HEK293 (cell line): ENCODE measurements around the gene TLCD3A.

Experiments
- EGR2 ChIP-seq: fragments of 450-650 bp; formaldehyde crosslinking; IDR thresholded peaks from 2 replicates; pipeline ENCODE4 v1.5.1; 2016; ENCODE audit warnings: low read depth, missing biosample characterization, missing genetic modification characterization
- HOXA7 ChIP-seq: sonication (generic); formaldehyde crosslinking; IDR thresholded peaks from 2 replicates; pipeline ENCODE4 v1.8.1; 2022; ENCODE audit warnings: missing genetic modification reagents, borderline replicate concordance
- PRDM6 ChIP-seq: fragments of 450-650 bp; formaldehyde crosslinking; IDR thresholded peaks from 2 replicates; pipeline ENCODE4 v1.5.1; 2017; ENCODE audit warnings: missing biosample characterization, missing genetic modification characterization
- REPIN1 ChIP-seq: fragments of 450-650 bp; formaldehyde crosslinking; IDR thresholded peaks from 2 replicates; pipeline ENCODE4 v1.5.1; 2017; ENCODE audit warnings: missing biosample characterization, missing genetic modification characterization, low read depth
- REST ChIP-seq: fragments of 450-650 bp; formaldehyde crosslinking; IDR thresholded peaks from 2 replicates; pipeline ENCODE4 v1.5.1; 2016; ENCODE audit warnings: missing biosample characterization, missing genetic modification characterization
- SCRT1 ChIP-seq: fragments of 450-650 bp; formaldehyde crosslinking; IDR thresholded peaks from 2 replicates; pipeline ENCODE4 v1.5.1; 2016; ENCODE audit warnings: missing biosample characterization, missing genetic modification characterization, borderline replicate concordance
- SCRT2 ChIP-seq: fragments of 450-650 bp; formaldehyde crosslinking; IDR thresholded peaks from 2 replicates; pipeline ENCODE4 v1.5.1; 2016; ENCODE audit warnings: missing biosample characterization, missing genetic modification characterization
- SP3 ChIP-seq: fragments of 450-650 bp; formaldehyde crosslinking; IDR thresholded peaks from 2 replicates; pipeline ENCODE4 v1.5.1; 2016; ENCODE audit warnings: missing biosample characterization, missing genetic modification characterization
- TSHZ1 ChIP-seq: fragments of 450-650 bp; formaldehyde crosslinking; IDR thresholded peaks from 2 replicates; pipeline ENCODE4 v1.5.1; 2016; ENCODE audit warnings: missing biosample characterization, missing genetic modification characterization, borderline replicate concordance
- ZBTB1 ChIP-seq: fragments of 450-650 bp; formaldehyde crosslinking; IDR thresholded peaks from 2 replicates; pipeline ENCODE4 v1.5.1; 2016; ENCODE audit warnings: missing biosample characterization, missing genetic modification characterization
- ZBTB21 ChIP-seq: fragments of 450-650 bp; formaldehyde crosslinking; IDR thresholded peaks from 2 replicates; pipeline ENCODE4 v1.5.1; 2017; ENCODE audit warnings: missing biosample characterization, missing genetic modification characterization
- ZBTB7A ChIP-seq: fragments of 450-650 bp; formaldehyde crosslinking; IDR thresholded peaks from 2 replicates; pipeline ENCODE4 v1.5.1; 2016; ENCODE audit warnings: low read depth, missing biosample characterization, missing genetic modification characterization
- ZNF138 ChIP-seq: fragments of 450-650 bp; formaldehyde crosslinking; IDR thresholded peaks from 2 replicates; pipeline ENCODE4 v1.5.1; 2016; ENCODE audit warnings: missing biosample characterization, missing genetic modification characterization, borderline replicate concordance
- ZNF184 ChIP-seq: fragments of 450-650 bp; IDR thresholded peaks from 2 replicates; pipeline ENCODE4 v1.5.1; 2018; ENCODE audit warnings: missing biosample characterization, mild to moderate bottlenecking, missing genetic modification characterization
- ZNF248 ChIP-seq: fragments of 450-650 bp; formaldehyde crosslinking; IDR thresholded peaks from 2 replicates; pipeline ENCODE4 v1.5.1; 2017; ENCODE audit warnings: missing biosample characterization, missing genetic modification characterization
- ZNF274 ChIP-seq, 2 experiments: fragments of 200-500 bp in 1 of 2; fragments of 450-650 bp in 1 of 2; sonication (Bioruptor generic) in 1 of 2; formaldehyde crosslinking in 1 of 2; IDR thresholded peaks; 2 replicates each; pipeline versions ENCODE4 v1.5.1 to v1.6.1; 2014 to 2016; ENCODE audit warnings: borderline replicate concordance in 1 of 2, inconsistent platforms in 1 of 2, low read length in 1 of 2, missing biosample characterization in 1 of 2, missing genetic modification characterization in 1 of 2
- ZNF391 ChIP-seq: fragments of 450-650 bp; formaldehyde crosslinking; IDR thresholded peaks from 2 replicates; pipeline ENCODE4 v1.5.1; 2016; ENCODE audit warnings: low read depth, missing biosample characterization, missing genetic modification characterization, borderline replicate concordance
- ZNF423 ChIP-seq: fragments of 450-650 bp; formaldehyde crosslinking; IDR thresholded peaks from 2 replicates; pipeline ENCODE4 v1.5.1; 2016; ENCODE audit warnings: missing biosample characterization, missing genetic modification characterization
- ZNF548 ChIP-seq: fragments of 450-650 bp; formaldehyde crosslinking; IDR thresholded peaks from 2 replicates; pipeline ENCODE4 v1.5.1; 2016; ENCODE audit warnings: missing biosample characterization, missing genetic modification characterization
- ZNF621 ChIP-seq: fragments of 450-650 bp; formaldehyde crosslinking; IDR thresholded peaks from 2 replicates; pipeline ENCODE4 v1.5.1; 2017; ENCODE audit warnings: missing biosample characterization, missing genetic modification characterization
- ZNF707 ChIP-seq: fragments of 450-650 bp; formaldehyde crosslinking; IDR thresholded peaks from 2 replicates; pipeline ENCODE4 v1.5.1; 2016; ENCODE audit warnings: missing biosample characterization, missing genetic modification characterization
- ZNF777 ChIP-seq: fragments of 450-650 bp; formaldehyde crosslinking; IDR thresholded peaks from 2 replicates; pipeline ENCODE4 v1.5.1; 2017; ENCODE audit warnings: missing biosample characterization, missing genetic modification characterization, borderline replicate concordance
- ZNF843 ChIP-seq: fragments of 450-650 bp; formaldehyde crosslinking; IDR thresholded peaks from 2 replicates; pipeline ENCODE4 v1.5.1; 2016; ENCODE audit warnings: missing biosample characterization, missing genetic modification characterization
- TF ChIP-seq, protein P1 (sequence below): fragments of 450-650 bp; formaldehyde crosslinking; optimal IDR thresholded peaks from 2 replicates; pipeline ENCODE3; 2016; ENCODE audit warnings: missing biosample characterization, mild to moderate bottlenecking, missing genetic modification characterization
- TF ChIP-seq, protein P2 (sequence below): fragments of 450-650 bp; formaldehyde crosslinking; IDR thresholded peaks from 2 replicates; pipeline ENCODE4 v1.5.1; 2017; ENCODE audit warnings: missing biosample characterization, missing genetic modification characterization
- TF ChIP-seq, protein P3 (sequence below): fragments of 450-650 bp; formaldehyde crosslinking; IDR thresholded peaks from 2 replicates; pipeline ENCODE4 v1.5.1; 2016; ENCODE audit warnings: missing biosample characterization, missing genetic modification characterization

The TLCD3A gene

GRCh38 chr17:751269-752001, 19.0 kb downstream of the TLCD3A start (continued):
- peak; percentile 14; the same call in 1 of the 2 replicates for TF ChIP-seq TSHZ1 (tag by site-specific recombination)
- TF ChIP-seq HOXA7 (CRISPR knock-in tag), result no peak
- TF ChIP-seq ZNF184 (tag by site-specific recombination), result 0 out of 2 replicates have a peak, but pooled peaks have one; percentile 8
- peak; percentile 73; the same call in 1 of the 2 replicates for TF ChIP-seq ZNF777 (tag by site-specific recombination)
- TF ChIP-seq, protein P1, sequence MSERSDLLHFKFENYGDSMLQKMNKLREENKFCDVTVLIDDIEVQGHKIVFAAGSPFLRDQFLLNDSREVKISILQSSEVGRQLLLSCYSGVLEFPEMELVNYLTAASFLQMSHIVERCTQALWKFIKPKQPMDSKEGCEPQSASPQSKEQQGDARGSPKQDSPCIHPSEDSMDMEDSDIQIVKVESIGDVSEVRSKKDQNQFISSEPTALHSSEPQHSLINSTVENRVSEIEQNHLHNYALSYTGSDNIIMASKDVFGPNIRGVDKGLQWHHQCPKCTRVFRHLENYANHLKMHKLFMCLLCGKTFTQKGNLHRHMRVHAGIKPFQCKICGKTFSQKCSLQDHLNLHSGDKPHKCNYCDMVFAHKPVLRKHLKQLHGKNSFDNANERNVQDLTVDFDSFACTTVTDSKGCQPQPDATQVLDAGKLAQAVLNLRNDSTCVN (tag by site-specific recombination), result no peak
- TF ChIP-seq ZNF391 (tag by site-specific recombination), result peak; percentile 33; the same call in 1 of the 2 replicates
- TF ChIP-seq ZBTB7A (tag by site-specific recombination), result no peak
- no peak for TF ChIP-seq ZBTB21 (tag by site-specific recombination)
- peak; percentile 97 for TF ChIP-seq ZNF423 (tag by site-specific recombination)
- TF ChIP-seq SCRT2, result no peak
- TF ChIP-seq ZNF621 (tag by site-specific recombination), result no peak
- TF ChIP-seq EGR2 (tag by site-specific recombination), result no peak
- no peak for TF ChIP-seq REPIN1 (tag by site-specific recombination)
- TF ChIP-seq ZNF548 (tag by site-specific recombination), result no peak
- TF ChIP-seq ZNF843 (tag by site-specific recombination), result no peak
- TF ChIP-seq, protein P2, sequence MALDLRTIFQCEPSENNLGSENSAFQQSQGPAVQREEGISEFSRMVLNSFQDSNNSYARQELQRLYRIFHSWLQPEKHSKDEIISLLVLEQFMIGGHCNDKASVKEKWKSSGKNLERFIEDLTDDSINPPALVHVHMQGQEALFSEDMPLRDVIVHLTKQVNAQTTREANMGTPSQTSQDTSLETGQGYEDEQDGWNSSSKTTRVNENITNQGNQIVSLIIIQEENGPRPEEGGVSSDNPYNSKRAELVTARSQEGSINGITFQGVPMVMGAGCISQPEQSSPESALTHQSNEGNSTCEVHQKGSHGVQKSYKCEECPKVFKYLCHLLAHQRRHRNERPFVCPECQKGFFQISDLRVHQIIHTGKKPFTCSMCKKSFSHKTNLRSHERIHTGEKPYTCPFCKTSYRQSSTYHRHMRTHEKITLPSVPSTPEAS (tag by site-specific recombination), result no peak
- no peak for TF ChIP-seq ZNF274 (IDR thresholded peaks at IDR 0.05; ENCODE audit: low read length)
- no peak for TF ChIP-seq ZNF274 (tag by site-specific recombination; IDR thresholded peaks at IDR 0.05; ENCODE audit: borderline replicate concordance)
- no peak for TF ChIP-seq ZNF248 (tag by site-specific recombination)
- TF ChIP-seq, protein P3, sequence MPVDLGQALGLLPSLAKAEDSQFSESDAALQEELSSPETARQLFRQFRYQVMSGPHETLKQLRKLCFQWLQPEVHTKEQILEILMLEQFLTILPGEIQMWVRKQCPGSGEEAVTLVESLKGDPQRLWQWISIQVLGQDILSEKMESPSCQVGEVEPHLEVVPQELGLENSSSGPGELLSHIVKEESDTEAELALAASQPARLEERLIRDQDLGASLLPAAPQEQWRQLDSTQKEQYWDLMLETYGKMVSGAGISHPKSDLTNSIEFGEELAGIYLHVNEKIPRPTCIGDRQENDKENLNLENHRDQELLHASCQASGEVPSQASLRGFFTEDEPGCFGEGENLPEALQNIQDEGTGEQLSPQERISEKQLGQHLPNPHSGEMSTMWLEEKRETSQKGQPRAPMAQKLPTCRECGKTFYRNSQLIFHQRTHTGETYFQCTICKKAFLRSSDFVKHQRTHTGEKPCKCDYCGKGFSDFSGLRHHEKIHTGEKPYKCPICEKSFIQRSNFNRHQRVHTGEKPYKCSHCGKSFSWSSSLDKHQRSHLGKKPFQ (tag by site-specific recombination), result peak; percentile 49; the same call in 1 of the 2 replicates
- no peak for TF ChIP-seq REST (tag by site-specific recombination)
- TF ChIP-seq SP3 (tag by site-specific recombination), result no peak
- no peak for TF ChIP-seq PRDM6 (tag by site-specific recombination)
- no peak for TF ChIP-seq ZNF707 (tag by site-specific recombination)
- TF ChIP-seq SCRT1 (tag by site-specific recombination), result no peak
- TF ChIP-seq ZBTB1 (tag by site-specific recombination), result no peak
- TF ChIP-seq ZNF138 (tag by site-specific recombination), result no peak
